Measurements from ENCODE around the gene SOBP. TPM values are rescaled to one million over a fixed set of nuclear protein-coding genes. Genes with fewer than 3 reads are reported as not detected.

SOBP gene
- total RNA-seq, 1 experiment from 2014 or later: 0.22 TPM

- H3K4me1 ChIP-seq (replicated peaks; ENCODE audit: insufficient read depth): no peaks in the 10 kb centered on the region
- H3K4me2 ChIP-seq: no peak overlapping the region
- H3K4me3 ChIP-seq: no peak overlapping the region
- POLR2A ChIA-PET (ENCODE audit: unreplicated experiment): no interaction called here
- CTCF ChIA-PET: no interaction called here
- no peaks in the 10 kb centered on the region for H3K36me3 ChIP-seq (ENCODE audit: low read depth)
- peaks cover 33% of the 10 kb centered on the region for H3K27me3 ChIP-seq (ENCODE audit: insufficient read depth, low read depth)
- no peaks in the 10 kb centered on the region for H4K20me1 ChIP-seq (ENCODE audit: insufficient read depth)
- TF ChIP-seq EZH2 (IDR thresholded peaks at IDR 0.05; ENCODE audit: low read depth) (no peak), CTCF (conservative IDR thresholded peaks at IDR 0.05) (no peak)
- H3K27ac ChIP-seq: no peak overlapping the region
- intact Hi-C loops (cut with micrococcal nuclease; ENCODE audit: unreplicated experiment): no loop called here
- no peak overlapping the region for H2AFZ ChIP-seq
- H3F3A ChIP-seq (ENCODE audit: insufficient read depth, low read depth): no peaks in the 10 kb centered on the region
- H3K9me3 ChIP-seq (ENCODE audit: insufficient read depth, low read depth): no peaks in the 10 kb centered on the region
- BruUV-seq (replicated peaks): no TSS peak
- no peak for DNase-seq
- no peaks in the 10 kb centered on the region for H3K9me2 ChIP-seq (ENCODE audit: insufficient read depth)
- no peaks in the 10 kb centered on the region for H3K79me2 ChIP-seq (ENCODE audit: low read depth)
Observed at GRCh38 chr6:107709341-107709740, 219.4 kb downstream of the SOBP start.

Other genes with a start within 250 kb of the SOBP start
- 17.2 and 17.8 TPM in 2 replicates for gene PDSS2, start 30.6 kb upstream of the SOBP start, total RNA-seq (2021)

All from PC-9 (cell line).